ENCODE measurements around the gene TMED1.

Gene TMED1

DNA sequence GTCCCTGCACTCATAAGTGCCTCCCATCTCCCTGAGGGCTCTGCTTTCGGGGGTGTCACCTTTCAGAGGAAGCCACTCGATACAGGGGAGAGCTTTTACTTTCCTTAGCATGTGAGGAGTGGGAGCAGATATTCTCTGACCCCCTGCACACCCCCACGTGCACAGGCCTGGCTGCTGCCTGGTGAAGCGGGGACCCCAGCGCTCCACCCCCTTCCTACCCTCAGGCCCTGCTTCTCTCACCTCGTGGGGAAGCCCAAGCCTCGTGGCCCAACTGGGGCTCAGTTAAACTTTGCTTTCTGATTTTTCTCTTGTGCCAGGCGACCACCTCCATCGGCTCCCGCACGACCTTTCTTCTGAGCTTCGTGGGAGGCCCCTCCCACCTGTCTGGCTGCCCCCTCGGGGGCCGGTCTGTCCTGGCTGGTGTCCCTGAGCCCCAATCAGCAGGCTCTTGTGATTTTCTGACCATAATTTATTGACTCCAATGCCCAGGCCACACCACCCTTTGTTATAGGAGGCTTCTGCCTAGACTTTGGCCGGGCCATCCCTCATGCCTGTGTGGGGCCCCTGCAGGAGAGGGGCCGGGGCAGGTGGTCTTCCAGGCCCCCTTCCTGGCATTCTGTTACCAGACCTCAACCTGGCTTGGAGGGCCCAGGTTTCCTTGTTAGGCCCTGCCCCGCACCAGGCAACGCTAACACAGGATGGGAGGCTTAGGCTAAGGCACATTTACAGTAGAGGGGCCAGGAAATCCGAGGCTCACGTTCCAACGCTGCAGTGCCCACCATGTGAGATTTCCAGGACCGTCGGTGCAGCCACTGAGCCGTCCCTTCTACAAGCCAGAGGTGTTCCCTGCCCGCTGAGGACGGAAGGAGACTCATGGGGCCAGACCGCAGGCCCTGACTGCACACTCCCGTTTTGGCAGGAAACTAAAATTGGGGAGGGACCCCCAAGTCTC is 3.7 kb downstream of the TMED1 start:
- DNase-seq (no peak), ATAC-seq (no peak)

DNA sequence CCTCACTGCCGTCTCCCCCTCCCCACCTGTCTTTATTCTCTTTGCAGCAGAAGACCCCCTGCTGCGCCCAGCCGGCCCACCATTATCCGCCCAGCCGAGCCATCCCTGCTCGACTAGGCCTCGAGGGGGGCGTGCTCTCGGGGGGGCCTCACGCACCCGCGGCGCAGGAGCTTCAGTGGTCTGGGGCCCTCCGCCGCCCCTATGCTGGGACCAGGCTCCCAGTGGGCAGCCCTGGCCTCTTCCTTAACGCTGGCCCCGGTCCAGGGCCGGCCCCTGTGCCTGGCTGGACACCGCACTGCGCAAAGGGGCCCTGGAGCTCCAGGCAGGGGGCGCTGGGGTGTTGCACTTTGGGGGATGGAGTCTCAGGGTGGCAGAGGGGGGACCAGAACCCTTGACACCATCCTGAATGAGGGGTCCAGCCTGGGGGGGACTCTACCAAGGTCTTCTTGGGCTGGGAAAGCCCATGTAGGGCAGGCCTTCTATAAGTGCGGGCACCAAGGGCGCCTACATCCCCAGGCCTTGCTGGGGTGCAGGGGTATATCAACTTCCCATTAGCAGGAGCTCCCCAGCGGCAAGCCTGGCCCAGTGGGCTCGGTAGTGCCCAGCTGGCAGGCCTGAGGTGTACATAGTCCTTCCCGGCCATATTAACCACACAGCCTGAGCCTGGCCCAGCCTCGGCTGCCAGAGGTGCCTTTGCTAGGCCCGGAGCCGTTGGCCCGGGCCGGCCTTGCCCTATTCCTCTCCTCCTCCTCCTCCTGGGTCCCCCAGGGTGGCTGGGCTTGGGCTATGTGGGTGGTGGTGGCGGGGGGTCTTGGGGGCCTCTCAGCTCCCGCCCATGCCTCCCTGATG is 4.9 kb downstream of the TMED1 start:
- DNase-seq: no peak
- no peak for ATAC-seq

DNA sequence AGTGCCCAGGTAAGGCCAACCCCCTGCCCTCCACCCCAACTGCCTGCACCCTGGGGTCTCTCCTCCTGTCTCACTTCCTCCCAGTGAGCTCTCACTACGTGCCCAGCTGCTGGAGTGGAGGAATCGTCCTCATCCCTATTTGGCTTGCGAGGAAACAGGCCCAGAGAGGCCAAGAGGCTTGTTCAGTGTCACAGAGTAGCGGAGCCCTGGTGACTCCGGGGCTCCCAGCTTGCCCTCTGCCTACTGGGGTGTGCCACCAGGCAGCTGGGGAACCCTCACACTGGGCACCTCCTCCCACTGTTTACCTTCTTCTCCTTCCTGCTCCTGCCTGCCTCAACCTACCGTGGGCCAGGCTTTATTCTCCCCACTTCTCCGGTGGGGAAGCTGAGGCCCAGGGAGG is 5.6 kb downstream of the TMED1 start:
- no peak for DNase-seq

DNA sequence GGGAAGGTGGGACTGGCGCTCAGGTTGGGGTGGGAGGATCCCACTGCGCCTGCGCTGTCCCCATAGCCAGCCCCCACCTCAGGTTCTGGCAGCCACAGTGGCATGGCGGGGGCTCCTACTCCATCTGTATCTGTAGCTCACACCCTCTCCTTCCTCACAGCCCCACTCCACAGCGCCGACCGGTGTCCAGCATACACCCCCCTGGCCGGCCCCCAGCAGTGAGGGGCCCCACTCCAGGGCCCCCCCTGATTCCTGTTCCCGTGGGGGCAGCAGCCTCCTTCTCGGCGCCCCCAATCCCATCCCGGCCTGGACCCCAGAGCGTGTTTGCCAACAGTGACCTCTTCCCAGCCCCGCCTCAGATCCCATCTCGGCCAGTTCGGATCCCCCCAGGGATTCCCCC is 6.0 kb downstream of the TMED1 start:
- DNase-seq (no peak), ATAC-seq (no peak)

More for the DNA sequence above, 5.6 kb downstream of the TMED1 start:
- ATAC-seq: no peak

DNA sequence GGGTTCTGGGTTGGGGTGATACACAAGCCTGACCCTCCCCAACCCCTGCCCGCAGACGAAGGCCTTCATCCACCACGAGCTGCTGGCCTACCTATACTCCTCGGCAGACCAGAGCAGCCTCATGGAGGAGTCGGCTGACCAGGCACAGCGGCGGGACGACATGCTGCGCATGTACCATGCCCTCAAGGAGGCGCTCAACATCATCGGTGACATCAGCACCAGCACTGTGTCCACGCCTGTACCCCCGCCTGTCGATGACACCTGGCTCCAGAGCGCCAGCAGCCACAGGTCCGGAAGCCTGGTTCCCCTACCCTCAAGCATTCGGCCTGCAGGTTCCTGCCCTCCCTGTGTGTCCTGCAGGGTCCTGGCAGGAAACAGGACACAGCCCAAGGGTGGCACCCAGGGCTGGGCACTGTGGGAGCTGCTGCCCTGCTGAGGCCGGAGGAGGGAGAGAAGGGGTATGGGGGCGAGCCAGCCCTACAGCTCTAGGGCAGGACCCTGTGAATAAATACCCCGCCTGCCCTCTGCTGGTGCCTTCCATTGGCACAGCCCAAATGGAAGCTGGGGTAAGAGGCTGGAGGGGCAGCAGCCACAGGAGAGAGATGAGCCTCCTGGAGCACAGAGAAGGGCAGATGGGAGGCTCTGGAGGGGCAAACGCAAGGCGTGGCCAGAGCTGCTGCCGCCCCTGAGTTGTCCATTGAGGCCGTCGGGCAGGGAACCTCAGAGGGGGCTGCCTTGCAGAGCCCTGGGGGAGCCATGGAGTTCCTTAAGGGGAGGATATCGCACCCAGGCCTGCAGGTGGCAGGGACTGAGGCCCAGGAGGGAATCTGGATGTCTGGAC is 6.8 kb downstream of the TMED1 start:
- ATAC-seq: no peak
- DNase-seq: no peak

DNA sequence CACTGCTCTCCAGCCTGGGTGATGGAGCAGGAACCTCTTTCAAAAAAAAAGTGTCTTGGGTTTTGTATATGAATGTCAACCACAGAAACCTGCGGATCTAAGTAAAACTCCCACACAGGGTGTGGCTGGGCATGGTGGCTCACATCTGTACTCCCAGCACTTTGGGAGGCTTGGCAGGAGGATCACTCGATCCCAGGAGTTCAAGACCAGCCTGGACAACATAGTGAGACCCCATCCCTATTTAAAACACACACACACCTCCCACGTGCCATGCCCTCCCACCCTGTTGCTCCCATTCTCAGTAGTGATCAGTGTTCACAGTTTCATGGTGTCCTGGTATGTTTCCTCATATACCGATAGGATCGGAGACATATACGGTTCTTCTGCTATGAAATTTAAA is 9.2 kb downstream of the TMED1 start:
- DNase-seq (no peak), ATAC-seq (no peak)

DNA sequence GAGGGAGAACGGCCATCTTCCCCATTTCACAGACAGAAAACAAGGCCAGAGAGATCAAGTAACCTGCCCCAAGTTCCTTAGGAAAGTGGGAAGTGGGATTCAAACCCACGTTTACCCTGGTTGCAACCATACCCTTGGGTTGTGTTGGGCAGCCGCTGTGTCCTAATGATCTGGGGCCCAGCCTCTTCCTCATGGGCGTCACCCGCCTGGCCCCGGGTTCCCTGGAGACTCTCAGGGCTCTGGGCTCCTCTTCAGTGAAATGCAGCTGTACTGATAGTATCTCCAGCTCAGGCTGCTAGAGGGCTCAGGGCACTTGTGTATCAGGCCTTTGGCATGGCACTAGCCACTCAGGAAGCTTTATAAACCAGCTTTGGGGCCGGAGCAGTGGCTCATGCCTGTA is 9.8 kb downstream of the TMED1 start:
- ATAC-seq (no peak), DNase-seq (no peak)

DNA sequence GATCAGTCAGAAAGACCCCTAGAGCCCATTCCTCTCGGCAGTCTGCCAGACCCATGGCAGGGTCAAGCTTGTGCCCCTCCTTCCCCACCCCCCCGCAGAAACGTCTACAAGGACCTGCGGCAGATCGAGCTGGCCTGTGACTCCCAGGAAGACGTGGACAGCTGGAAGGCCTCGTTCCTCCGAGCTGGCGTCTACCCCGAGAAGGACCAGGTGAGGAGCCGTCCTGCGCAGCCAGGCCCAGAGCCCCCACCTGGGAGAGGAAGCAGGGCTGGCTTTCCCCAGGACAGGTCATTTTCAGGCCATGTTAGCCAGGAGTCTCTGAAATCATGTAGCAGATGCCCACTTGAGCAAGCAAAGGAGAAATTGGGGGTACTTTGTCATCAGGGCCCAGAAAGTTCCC is 12.3 kb downstream of the TMED1 start:
- ATAC-seq (no peak), DNase-seq (no peak)

DNA sequence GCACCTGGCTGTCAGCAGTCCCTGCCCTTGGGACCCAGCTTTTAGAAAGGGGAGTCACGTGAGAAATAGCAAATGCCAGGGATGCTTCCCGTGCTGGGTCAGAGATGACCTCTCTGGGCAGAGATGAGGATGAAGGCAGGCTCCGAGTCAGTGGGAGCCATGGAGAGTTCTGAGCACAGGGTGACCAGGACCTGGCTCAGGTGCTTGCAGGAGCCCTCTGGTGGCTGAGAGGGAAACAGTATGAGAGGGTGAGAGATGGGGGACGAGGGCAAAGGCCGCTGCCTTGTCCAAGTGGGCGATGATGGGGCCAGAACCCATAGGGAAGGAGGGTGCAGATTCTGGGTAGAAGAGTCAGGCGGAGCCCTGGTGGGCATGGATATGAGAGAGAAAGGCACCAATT is 15.8 kb downstream of the TMED1 start:
- DNase-seq (no peak), ATAC-seq (peak; percentile 50)

DNA sequence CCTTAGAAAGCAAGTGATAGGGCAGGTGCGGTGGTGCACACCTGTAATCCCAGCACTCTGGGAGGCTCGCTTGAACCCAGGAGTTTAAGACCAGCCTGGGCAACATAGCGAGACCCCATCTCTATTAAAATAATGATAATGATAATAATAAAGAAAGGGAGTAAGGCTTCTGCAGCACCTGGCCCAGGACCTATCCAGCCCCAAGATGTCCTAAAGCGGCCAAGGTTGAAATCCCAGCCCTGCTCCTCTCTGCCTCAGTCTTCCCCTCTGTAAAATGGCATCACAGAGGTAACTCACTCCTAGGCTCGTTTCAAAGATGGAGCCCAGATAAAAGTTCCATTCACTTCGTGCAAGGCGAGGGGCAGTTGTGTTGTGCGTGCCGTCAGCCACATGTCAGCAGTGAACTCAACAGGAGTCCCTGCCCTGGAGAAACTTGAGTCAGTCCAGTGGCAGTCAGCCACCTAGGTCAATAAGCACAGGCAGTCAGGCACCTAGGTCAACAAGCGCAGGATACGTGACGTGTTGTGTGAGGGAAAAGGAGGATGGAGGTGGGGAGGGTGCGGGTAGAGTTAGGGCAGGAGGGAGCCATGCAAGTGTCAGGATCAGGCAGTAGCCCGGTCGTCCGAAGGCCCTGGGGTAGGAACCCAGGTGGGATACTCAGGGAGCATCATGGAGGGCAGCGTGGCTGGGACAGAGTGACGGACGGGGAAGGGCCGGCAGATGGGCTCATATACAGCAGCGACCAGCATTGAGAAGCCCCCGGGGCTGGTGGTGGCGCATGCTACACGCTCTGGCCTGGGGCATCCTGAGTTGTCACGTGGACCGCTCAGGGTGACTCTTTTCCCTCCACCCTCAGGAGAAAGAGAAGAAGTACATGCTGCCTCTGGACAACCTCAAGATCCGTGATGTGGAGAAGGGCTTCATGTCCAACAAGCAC is 16.6 kb downstream of the TMED1 start:
- ATAC-seq (no peak), DNase-seq (no peak)

DNA sequence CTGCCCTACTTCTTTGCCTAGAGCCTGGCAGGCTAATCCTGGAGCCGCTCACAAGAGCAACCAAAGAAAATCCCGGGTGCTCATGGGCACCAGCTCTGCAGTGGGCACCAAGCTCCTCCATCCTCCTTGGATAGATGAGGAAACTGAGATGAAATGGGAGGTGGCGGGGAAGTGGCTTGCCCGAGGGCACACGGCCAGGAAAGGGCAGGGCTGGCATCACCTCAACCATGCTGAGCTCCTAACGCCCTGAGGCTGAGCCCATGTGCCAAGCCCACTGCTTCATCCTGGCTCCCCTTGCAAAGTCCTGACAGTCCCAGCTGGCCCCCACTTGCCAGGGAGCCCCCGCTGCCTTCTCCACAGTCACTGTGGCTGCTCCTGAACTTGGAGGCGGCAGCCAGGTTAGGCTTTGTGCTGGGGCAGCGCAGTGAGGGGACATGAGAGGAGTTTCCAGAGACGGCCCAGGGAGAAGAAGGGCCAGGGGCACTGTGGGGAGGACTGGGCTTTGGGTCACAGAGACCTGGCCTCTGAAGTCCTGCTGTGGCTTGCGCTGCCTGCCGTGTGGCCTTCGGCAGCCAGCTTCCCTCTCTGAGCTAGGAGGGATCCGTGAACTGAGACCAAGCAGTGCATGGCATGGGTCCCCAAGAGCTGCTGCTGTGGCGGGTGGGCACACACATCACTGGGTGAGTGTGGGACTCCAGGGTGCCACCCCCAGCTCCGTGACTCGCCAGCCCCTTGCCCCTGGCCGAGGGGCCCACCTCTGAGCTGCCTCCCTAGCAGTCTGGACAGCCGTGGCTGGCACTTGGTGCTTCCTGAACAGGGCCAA is 17.5 kb downstream of the TMED1 start:
- DNase-seq (no peak), ATAC-seq (no peak)

DNA sequence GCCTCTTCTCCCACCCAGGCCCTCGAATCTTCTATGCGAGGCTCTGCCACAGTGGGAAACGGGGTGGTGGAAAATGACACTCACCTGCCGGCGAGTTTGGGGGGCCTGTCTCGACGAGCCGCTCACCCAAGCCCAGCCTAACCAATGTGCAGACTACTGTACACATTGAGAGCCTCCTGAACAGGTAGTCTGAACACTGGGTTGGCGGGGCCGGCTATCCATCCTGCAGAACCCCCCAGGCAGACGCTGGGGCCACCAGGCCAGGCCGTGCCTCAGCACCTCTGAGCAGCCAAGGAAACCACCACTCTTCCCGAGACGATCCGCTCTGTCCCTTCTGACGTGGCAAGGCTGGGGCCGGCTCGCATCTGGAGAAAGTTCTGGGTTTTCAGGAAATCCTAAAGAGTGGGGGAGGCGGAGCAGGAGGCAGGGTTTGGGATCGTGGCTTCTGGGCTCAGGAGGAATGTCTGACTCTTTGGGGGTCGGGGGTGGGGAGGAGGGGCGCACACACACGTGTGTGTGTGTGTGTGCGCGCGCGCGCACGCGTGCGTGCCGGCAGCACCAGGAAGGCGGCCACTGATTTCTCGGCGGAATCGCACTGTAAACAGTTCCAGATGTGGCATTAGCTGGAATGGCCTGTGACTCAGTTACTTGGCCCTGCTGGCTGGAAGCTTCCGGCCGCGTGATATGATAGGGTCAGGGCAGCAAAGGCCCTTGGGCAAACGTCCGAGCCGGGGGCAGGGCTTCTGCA is 18.5 kb downstream of the TMED1 start:
- ATAC-seq (no peak), DNase-seq (no peak)

DNA sequence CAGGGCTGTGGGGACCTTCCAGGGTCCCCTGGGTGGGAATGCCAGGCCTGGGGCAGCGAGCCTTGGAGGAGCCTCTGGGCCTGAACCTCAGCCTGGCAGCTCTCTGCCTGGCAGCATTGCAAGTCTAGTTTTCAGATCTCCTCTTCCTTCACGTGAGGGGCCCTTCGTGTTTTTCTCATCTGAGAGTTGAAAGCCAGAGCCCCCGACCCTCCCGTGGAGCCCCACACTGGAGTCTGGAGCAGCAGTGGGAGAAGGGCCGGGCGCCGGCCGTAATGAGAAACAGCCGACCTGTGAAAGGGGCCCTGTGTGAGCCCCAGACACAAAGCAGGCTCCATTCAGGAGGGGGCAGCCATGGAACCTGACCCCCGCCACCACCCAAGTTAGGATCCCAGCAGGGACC is 19.3 kb downstream of the TMED1 start:
- ATAC-seq (no peak), DNase-seq (no peak)

DNA sequence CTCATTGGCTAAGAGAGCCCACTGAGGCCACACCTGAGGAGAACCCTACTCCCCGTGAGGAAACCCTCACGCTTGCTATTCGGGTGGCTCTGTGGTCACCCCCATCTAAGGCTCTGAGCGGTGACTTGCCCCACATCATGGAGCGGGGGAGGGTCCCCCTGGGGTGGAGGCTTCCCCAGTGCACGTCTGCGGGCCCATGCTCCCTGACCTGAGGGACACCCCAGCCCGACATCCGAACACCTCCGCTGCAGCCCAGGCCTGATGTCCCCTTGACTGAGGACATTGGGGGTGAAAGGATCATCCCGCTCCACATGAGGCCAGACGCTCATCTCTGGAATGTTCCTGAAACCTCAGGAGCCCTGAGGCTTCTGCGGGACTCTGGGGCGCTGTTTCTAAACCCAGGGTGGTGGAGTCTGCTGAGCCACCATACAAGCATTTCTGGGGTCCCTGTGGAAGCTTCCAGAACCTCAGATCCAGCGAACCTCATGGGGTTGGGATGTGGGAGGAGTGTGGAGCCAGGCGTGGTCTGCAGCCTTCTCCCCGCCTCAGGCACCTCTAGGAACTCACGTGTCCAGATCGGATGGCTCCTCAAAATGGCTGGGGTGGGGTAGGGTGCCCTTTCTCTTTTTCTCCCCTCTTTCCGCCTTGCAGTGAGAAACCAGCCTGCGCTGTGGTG is 19.9 kb downstream of the TMED1 start:
- ATAC-seq: no peak
- no peak for DNase-seq

DNA sequence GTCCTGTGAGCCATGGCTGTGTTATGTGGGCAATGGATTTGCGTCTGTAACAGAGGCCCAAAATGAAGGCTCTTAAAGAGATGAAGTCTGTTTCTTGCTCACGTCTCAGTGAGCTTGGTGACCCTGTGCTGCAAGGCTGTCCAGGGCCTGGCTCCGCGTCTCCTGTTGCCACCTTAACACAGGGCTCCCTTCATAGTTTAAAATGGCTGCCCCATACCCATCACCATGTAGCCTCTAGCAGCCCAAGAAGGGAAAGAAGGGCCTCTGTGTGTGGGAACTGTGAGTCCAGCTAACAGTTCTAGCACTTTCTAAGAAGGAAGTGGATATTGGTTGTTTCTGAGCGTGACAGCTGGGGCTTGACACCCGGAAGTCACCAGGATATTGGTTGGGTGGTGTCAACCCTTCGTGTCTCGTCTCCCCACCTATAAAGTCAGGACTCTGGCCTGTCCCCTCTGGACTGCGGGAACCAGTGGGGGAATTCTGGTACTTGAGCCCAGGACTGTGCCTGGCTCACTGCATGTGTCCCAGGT is 20.9 kb downstream of the TMED1 start:
- ATAC-seq (no peak), DNase-seq (no peak)

DNA sequence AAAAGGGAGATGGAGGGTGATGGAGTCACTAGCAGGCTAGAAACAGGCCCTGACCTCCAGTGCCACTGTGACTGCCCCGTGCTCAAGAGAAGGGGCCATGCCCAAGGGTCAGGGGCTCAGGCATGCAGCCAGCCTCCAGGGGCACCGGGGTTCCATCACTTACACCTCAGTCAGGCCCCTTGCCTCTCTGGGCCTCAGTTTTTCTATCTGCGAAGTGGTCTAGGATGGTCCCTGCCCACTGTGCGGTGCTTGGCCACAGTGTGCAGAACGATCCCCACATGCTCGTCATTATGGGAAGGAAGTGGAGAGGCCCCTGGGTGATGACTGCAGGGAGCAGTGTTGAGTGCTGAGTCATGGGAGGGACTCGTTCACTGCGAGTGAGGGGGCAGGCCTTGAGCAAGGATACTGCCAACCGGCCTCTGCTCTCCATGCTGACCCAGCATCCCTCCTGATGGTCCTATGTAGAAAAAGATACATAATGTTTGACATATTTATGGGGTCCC is 23.1 kb downstream of the TMED1 start:
- peak; percentile 62 for ATAC-seq
- peak; percentile 55 for DNase-seq

DNA sequence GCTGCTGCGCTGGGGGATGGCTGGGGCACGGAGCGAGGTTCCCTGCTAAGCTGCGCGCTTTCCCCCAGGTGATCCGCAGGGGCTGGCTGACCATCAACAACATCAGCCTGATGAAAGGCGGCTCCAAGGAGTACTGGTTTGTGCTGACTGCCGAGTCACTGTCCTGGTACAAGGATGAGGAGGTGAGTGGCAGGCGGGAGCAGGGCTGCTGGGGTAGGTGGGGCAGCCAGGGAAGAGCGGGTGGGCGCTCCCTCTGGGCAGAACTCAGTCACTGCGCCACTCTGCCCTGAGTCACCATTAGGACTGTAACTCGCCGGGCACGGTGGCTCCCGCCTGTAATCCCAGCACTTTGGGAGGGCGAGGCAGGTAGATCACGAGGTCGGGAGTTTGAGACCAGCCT is 23.8 kb downstream of the TMED1 start:
- no peak for ATAC-seq

DNA sequence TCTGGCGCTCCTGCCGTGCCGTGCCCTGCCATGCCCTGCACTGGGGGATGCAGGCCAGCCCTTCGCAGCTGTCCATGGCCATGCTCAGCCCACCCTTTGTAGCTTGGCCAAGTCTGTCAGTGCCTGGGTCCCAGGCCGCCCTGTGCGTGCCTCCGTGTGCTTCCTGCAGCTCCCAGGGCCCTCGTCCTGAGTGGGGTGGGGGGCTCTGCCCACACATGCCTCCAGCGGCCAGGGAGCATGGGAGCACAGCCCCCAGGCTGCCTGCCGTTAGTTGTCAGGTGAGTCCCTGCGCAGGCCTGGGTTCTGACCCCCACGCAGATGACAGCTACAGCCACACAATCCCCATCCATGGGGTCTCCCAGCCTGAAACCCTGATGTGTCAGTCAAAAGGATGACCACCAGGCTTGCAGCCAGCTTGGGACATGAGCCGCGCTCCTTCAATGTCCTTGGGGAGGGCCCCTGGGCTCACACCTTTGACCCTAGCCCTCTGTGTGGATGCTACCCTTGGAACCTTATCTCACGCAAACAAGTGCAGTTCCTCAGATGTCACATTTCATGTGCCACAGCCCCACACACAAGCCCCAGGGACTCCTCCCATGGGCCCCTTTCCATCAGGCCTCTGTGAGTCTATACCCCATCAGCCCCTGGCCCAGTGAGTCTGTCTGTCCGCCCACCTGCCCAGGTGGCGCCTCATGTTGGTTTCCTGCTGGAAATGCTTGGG is 24.5 kb downstream of the TMED1 start:
- ATAC-seq: no peak

More for the DNA sequence above, 23.8 kb downstream of the TMED1 start:
- DNase-seq: no peak

More for the DNA sequence above, 24.5 kb downstream of the TMED1 start:
- DNase-seq: no peak
